ENCODE measurements around the gene ASB4.

The ASB4 gene

DNA sequence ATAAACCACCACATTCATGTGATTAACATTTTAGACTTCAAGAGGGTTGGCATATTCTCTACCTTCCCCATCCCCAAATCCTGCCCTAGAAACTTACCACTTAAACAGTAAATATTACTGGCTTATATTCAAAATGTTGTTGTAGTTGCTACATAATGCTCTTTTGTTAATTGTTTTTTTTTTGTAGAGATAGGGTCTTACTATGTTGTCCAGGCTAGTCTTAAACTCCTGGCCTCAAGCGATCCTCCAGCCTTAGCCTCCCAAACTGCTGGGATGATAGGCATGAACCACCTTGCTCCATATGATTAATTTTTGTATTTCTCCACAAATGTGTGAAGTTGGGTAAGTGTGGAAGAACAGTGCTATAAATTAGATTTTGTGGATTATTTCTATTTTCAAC lies 104.0 kb downstream of the ASB4 start:
- CTCF ChIA-PET: no interaction called here

More for the DNA sequence above, 104.0 kb downstream of the ASB4 start:
- DNase-seq (ENCODE audit: extremely low spot score): no peak
- POLR2A ChIA-PET: no interaction called here
- TF ChIP-seq CTBP1 (IDR thresholded peaks at IDR 0.05; ENCODE audit: borderline replicate concordance): no peak
- TF ChIP-seq BHLHE40 (IDR thresholded peaks at IDR 0.05; ENCODE audit: borderline replicate concordance): no peak
- TF ChIP-seq L3MBTL2 (conservative IDR thresholded peaks at IDR 0.05): no peak
- TF ChIP-seq ARNT (IDR thresholded peaks at IDR 0.05): no peak
- TF ChIP-seq NFRKB (IDR thresholded peaks at IDR 0.05): no peak
- no peak for TF ChIP-seq ZNF384 (IDR thresholded peaks at IDR 0.05)
- no peak for TF ChIP-seq LEF1 (IDR thresholded peaks at IDR 0.05; ENCODE audit: borderline replicate concordance)
- no peak for TF ChIP-seq HDGF (IDR thresholded peaks at IDR 0.05; ENCODE audit: borderline replicate concordance)
- no peak for TF ChIP-seq FOXA1 (IDR thresholded peaks at IDR 0.05)
- no peak for TF ChIP-seq SUZ12 (IDR thresholded peaks at IDR 0.05)

Measured in HEK293T (cell line).